Peyer's patch (tissue), 4 donors: ENCODE measurements around the gene REPIN1. TPM values are rescaled to one million over a fixed set of nuclear protein-coding genes. Genes with fewer than 3 reads are reported as not detected.

Source experiments
- DNase-seq, 3 donors: peaks; one replicate each; pipeline ENCODE4 v3.0.0-alpha.2; 2017 to 2019
- H3K27ac ChIP-seq, 4 donors: fragments of 200-600 bp; sonication (generic); one replicate each; pipeline ENCODE4 v1.5.1; 2016 to 2019
- H3K27me3 ChIP-seq, 2 donors: fragments of 200-600 bp; sonication (generic); one replicate each; pipeline ENCODE4 v1.5.1; 2019
- H3K36me3 ChIP-seq, 3 donors: fragments of 200-600 bp; sonication (generic); one replicate each; pipeline ENCODE4 v1.5.1; 2016 to 2019
- H3K4me1 ChIP-seq, 4 donors: fragments of 200-600 bp; sonication (generic); one replicate each; pipeline ENCODE4 v1.5.1; 2016 to 2019
- H3K4me3 ChIP-seq, 4 donors: fragments of 200-600 bp; sonication (generic); 1 replicate in 3 of 4; 2 replicates in 1 of 4; pipeline ENCODE4 v1.5.1; 2016 to 2019; ENCODE audit warnings: mild to moderate bottlenecking in 1 of 4
- H3K9me3 ChIP-seq, 4 donors: fragments of 200-600 bp; sonication (generic); one replicate each; pipeline ENCODE4 v1.5.1; 2016 to 2019; ENCODE audit warnings: mild to moderate bottlenecking in 1 of 4
- CTCF ChIP-seq, 6 experiments: fragments of 450-650 bp in 4 of 6; fragments of 200-600 bp in 2 of 6; sonication (generic) in 1 of 6; IDR thresholded peaks; one replicate each; pipeline ENCODE4 v1.5.1; 2017 to 2019; ENCODE audit warnings: antibody characterized with exemption in 6 of 6, mild to moderate bottlenecking in 3 of 6, moderate library complexity in 1 of 6
- POLR2A ChIP-seq, 2 donors: fragments of 450-650 bp; IDR thresholded peaks; one replicate each; pipeline ENCODE4 v1.5.1; 2017; ENCODE audit warnings: antibody characterized with exemption in 2 of 2, mild to moderate bottlenecking in 2 of 2, moderate library complexity in 2 of 2
- total RNA-seq, 4 donors: library from RNA; depleted of rRNA; stranded (reverse); fragments of >200 nt; gene quantifications; one replicate each; pipeline ENCODE4 v1.1.0, GENCODE V29; 2016

The REPIN1 gene
- total RNA-seq, 4 donors from 2014 or later, result 138 to 209 (median 159) TPM

- TF ChIP-seq POLR2A (IDR thresholded peaks at IDR 0.05) (no peak), CTCF (IDR thresholded peaks at IDR 0.05) (no peak)
- H3K27me3 ChIP-seq, result no peaks in the 10 kb centered on the region
- DNase-seq, result no peak
- H3K27ac ChIP-seq, result no peak overlapping the region
- H3K4me3 ChIP-seq, result no peak overlapping the region
- H3K4me1 ChIP-seq, result peaks cover 0 to 22% (median 8%) of the 10 kb centered on the region in 4 donors
- H3K36me3 ChIP-seq, result peaks cover 0 to 8% (median 0%) of the 10 kb centered on the region in 3 donors
- no peaks in the 10 kb centered on the region for H3K9me3 ChIP-seq
These were observed 31.0 kb upstream of the REPIN1 start for GRCh38 chr7:150337659-150338081.

GRCh38 chr7:150338166-150338829, 30.3 kb upstream of the REPIN1 start:
- no peaks in the 10 kb centered on the region for H3K9me3 ChIP-seq
- H3K4me1 ChIP-seq, result peaks cover 0 to 22% (median 8%) of the 10 kb centered on the region in 4 donors
- H3K27ac ChIP-seq, result peak overlapping the region in 1 of 4 donors; percentile 69
- DNase-seq, result no peak
- peaks cover 0 to 5% (median 0%) of the 10 kb centered on the region in 3 donors for H3K36me3 ChIP-seq
- no peak overlapping the region for H3K4me3 ChIP-seq
- H3K27me3 ChIP-seq, result no peaks in the 10 kb centered on the region
- TF ChIP-seq POLR2A (IDR thresholded peaks at IDR 0.05), result no peak
- no peak for TF ChIP-seq CTCF (IDR thresholded peaks at IDR 0.05)

- H3K9me3 ChIP-seq, result no peaks in the 10 kb centered on the region
- peak overlapping the region in 2 of 4 donors; percentile 64 to 69 for H3K27ac ChIP-seq
- TF ChIP-seq CTCF (IDR thresholded peaks at IDR 0.05) (no peak), POLR2A (IDR thresholded peaks at IDR 0.05) (no peak)
- no peaks in the 10 kb centered on the region for H3K27me3 ChIP-seq
- H3K4me1 ChIP-seq, result peaks cover 0 to 22% (median 8%) of the 10 kb centered on the region in 4 donors
- peak overlapping the region in 2 of 4 donors; percentile 49 to 58 for H3K4me3 ChIP-seq
- peaks cover 0 to 5% (median 0%) of the 10 kb centered on the region in 3 donors for H3K36me3 ChIP-seq
- DNase-seq, result no peak
These were observed 29.2 kb upstream of the REPIN1 start for GRCh38 chr7:150339409-150339809.

- Histone ChIP-seq H3K27me3 (no peaks in the 10 kb centered on the region), H3K27ac (peak overlapping the region; percentile 59 to 83 (median 66)), H3K9me3 (no peaks in the 10 kb centered on the region), H3K4me1 (peaks cover 0 to 22% (median 8%) of the 10 kb centered on the region in 4 donors), H3K36me3 (peaks cover 0 to 5% (median 0%) of the 10 kb centered on the region in 3 donors), H3K4me3 (peak overlapping the region; percentile 36 to 58 (median 46))
- TF ChIP-seq POLR2A (IDR thresholded peaks at IDR 0.05) (no peak), CTCF (IDR thresholded peaks at IDR 0.05) (no peak)
- DNase-seq, result peak in 1 of 3 donors; percentile 47
These were observed 28.4 kb upstream of the REPIN1 start for GRCh38 chr7:150340024-150340749.

- Histone ChIP-seq H3K36me3 (peaks cover 0 to 5% (median 0%) of the 10 kb centered on the region in 3 donors), H3K4me3 (peak overlapping the region; percentile 36 to 58 (median 46)), H3K27me3 (no peaks in the 10 kb centered on the region), H3K9me3 (no peaks in the 10 kb centered on the region), H3K4me1 (peaks cover 0 to 16% (median 8%) of the 10 kb centered on the region in 4 donors), H3K27ac (peak overlapping the region; percentile 59 to 83 (median 66))
- TF ChIP-seq POLR2A (IDR thresholded peaks at IDR 0.05), result no peak
- TF ChIP-seq CTCF (IDR thresholded peaks at IDR 0.05), result no peak
- peak in 1 of 3 donors; percentile 40 for DNase-seq
These were observed 27.8 kb upstream of the REPIN1 start for GRCh38 chr7:150340875-150341262.
